Neural progenitor cell (in vitro differentiated cells): ENCODE data around the gene THEM5.

Experiments
- EZH2 ChIP-seq: fragments of 200-600 bp; sonication (generic); IDR thresholded peaks from 2 replicates; pipeline ENCODE4 v1.6.1; 2017; ENCODE audit warnings: antibody characterized with exemption, mild to moderate bottlenecking, moderate library complexity
- EZH2phosphoT487 ChIP-seq: fragments of 200-600 bp; sonication (generic); IDR thresholded peaks from 2 replicates; pipeline ENCODE4 v1.6.1; 2017; ENCODE audit warnings: antibody characterized with exemption
- TF ChIP-seq, protein P1 (sequence below): fragments of 200-600 bp; sonication (generic); IDR thresholded peaks from 2 replicates; pipeline ENCODE4 v1.5.1; 2017; ENCODE audit warnings: antibody characterized with exemption, mild to moderate bottlenecking

DNA sequence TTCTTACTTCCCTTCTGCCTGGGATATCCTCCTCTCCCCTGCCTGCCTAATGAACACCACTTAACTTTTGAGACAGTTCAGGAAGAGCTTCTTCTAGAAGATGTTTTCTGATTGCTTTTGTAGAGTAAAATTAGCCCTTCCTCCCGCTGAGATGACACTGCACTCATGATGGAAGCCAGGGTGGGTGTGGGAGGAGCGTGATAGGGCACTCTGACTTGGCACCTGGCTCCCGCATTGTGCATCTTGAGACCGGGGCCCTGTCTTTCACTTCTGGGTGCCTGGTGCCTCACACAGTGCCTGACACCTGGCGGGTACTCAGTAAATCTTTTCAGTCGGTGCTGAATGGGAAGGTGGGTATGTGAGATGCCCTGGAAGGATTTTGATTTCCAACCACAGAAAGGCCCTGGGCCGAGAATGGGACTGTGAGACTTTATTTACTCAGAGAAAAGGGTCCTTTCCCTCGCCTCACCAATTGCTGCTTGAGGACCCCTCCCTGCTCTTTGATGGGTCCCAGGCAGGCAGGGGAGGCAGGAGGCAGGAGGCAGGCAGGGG is 6.8 kb downstream of the THEM5 start:
- TF ChIP-seq, protein P1, sequence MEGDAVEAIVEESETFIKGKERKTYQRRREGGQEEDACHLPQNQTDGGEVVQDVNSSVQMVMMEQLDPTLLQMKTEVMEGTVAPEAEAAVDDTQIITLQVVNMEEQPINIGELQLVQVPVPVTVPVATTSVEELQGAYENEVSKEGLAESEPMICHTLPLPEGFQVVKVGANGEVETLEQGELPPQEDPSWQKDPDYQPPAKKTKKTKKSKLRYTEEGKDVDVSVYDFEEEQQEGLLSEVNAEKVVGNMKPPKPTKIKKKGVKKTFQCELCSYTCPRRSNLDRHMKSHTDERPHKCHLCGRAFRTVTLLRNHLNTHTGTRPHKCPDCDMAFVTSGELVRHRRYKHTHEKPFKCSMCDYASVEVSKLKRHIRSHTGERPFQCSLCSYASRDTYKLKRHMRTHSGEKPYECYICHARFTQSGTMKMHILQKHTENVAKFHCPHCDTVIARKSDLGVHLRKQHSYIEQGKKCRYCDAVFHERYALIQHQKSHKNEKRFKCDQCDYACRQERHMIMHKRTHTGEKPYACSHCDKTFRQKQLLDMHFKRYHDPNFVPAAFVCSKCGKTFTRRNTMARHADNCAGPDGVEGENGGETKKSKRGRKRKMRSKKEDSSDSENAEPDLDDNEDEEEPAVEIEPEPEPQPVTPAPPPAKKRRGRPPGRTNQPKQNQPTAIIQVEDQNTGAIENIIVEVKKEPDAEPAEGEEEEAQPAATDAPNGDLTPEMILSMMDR, result no peak
- no peak for TF ChIP-seq EZH2phosphoT487
- no peak for TF ChIP-seq EZH2
